GM12878 (cell line): ENCODE data around the gene PPEF1. TPM values are rescaled to one million over a fixed set of nuclear protein-coding genes. Genes with fewer than 3 reads are reported as not detected.

ENCODE experiments used
- ATAC-seq: fragments of 200-7000 bp; cut with Tn5 transposase; 3 replicates; pipeline ENCODE4 v1.9.1; 2020; ENCODE audit warnings: mild to moderate bottlenecking, moderate library complexity
- BruUV-seq: library from RNA; stranded (reverse); fragments of 400-500 nt; replicated peaks from 2 replicates; lab custom pipeline; 2021; lab: Mats Ljungman, UMichigan
- CTCF ChIA-PET: fragments of 300-600 bp; sonication (Branson Sonifier 250); formaldehyde crosslinking; extraction: SDS; loops from one replicate; lab custom pipeline; 2021; ENCODE audit warnings: inconsistent platforms; lab: Yijun Ruan, JAX
- POLR2A ChIA-PET: fragments of 350-600 bp; formaldehyde crosslinking; extraction: SDS; loops from one replicate; lab custom pipeline; 2021; ENCODE audit warnings: inconsistent platforms; lab: Charles Lee
- RAD21 ChIA-PET: fragments of 300-600 bp; sonication (Branson Sonifier 250); formaldehyde crosslinking; loops from one replicate; lab custom pipeline; 2023; ENCODE audit warnings: antibody characterized with exemption; ENCODE audit not compliant: unreplicated experiment; lab: Charles Lee
- SMC1A ChIA-PET: fragments of 300-600 bp; sonication (Branson Sonifier 250); formaldehyde crosslinking; loops from one replicate; lab custom pipeline; 2023; ENCODE audit not compliant: unreplicated experiment, uncharacterized antibody; lab: Charles Lee
- DNase-seq: peaks from one replicate; pipeline ENCODE4 v3.0.0-alpha.2; 2011; ENCODE audit warnings: low read depth, low spot score
- FAIRE-seq: peaks from 3 replicates; lab custom pipeline; 2011; peaks lifted over from hg19 to GRCh38; lab: Jason Lieb, UNC
- H2AFZ ChIP-seq: 2 replicates; pipeline ENCODE4 v1.6.0; 2011; ENCODE audit warnings: low read depth, low read length, control low read depth; ENCODE audit not compliant: control insufficient read depth
- H3K27ac ChIP-seq: 2 replicates; pipeline ENCODE4 v1.5.1; 2011; ENCODE audit warnings: control low read depth; ENCODE audit not compliant: control insufficient read depth, insufficient read depth
- H3K27me3 ChIP-seq, 2 experiments: replicated peaks in 1 of 2; 2 replicates each; pipeline versions ENCODE4 v1.6.0 to v1.6.1; 2011; ENCODE audit warnings: low read length in 1 of 2; ENCODE audit not compliant: control insufficient read depth in 2 of 2, insufficient read depth in 2 of 2
- H3K36me3 ChIP-seq, 2 experiments: 2 replicates each; pipeline ENCODE4 v1.5.1; 2011; ENCODE audit warnings: low read length in 1 of 2; ENCODE audit not compliant: control insufficient read depth in 2 of 2, insufficient read depth in 2 of 2
- H3K4me1 ChIP-seq: 2 replicates; pipeline ENCODE4 v1.6.1; 2011; ENCODE audit warnings: mild to moderate bottlenecking, low read length, moderate library complexity, mixed read lengths; ENCODE audit not compliant: control insufficient read depth, insufficient read depth
- H3K4me2 ChIP-seq: 2 replicates; pipeline ENCODE4 v1.6.0; 2011; ENCODE audit warnings: control low read depth; ENCODE audit not compliant: control insufficient read depth, insufficient read depth
- H3K4me3 ChIP-seq: fragments of 200-600 bp; sonication (generic); 2 replicates; pipeline ENCODE4 v1.5.1; 2016
- H3K79me2 ChIP-seq: 2 replicates; pipeline ENCODE4 v1.6.0; 2011; ENCODE audit warnings: low read length; ENCODE audit not compliant: control insufficient read depth, insufficient read depth
- H3K9ac ChIP-seq: 2 replicates; pipeline ENCODE4 v1.8.0; 2011; ENCODE audit warnings: low read length, control low read depth, mixed read lengths; ENCODE audit not compliant: control insufficient read depth, insufficient read depth
- H3K9me3 ChIP-seq: replicated peaks from 3 replicates; pipeline ENCODE4 v1.5.1; 2011; ENCODE audit warnings: mild to moderate bottlenecking, low read length; ENCODE audit not compliant: control insufficient read depth, insufficient read depth
- H4K20me1 ChIP-seq: 2 replicates; pipeline ENCODE4 v1.6.0; 2011; ENCODE audit not compliant: control insufficient read depth, insufficient read depth
- CEBPB ChIP-seq, 2 experiments: fragments of 150-350 bp in 1 of 2; IDR thresholded peaks; 2 replicates each; pipeline ENCODE4 v1.6.1; 2012 to 2014; ENCODE audit warnings: low read depth in 2 of 2, low read length in 2 of 2, borderline replicate concordance in 1 of 2, inconsistent platforms in 1 of 2
- CHD2 ChIP-seq: IDR thresholded peaks from 2 replicates; pipeline ENCODE4 v1.6.1; 2011; ENCODE audit warnings: low read depth, low read length, improper control_type of control experiment, borderline replicate concordance
- ESRRA ChIP-seq: IDR thresholded peaks from 2 replicates; pipeline ENCODE4 v1.6.1; 2012; ENCODE audit warnings: mild to moderate bottlenecking, low read length, improper control_type of control experiment
- IKZF1 ChIP-seq: fragments of 450-650 bp; conservative IDR thresholded peaks from 2 replicates; pipeline ENCODE4 v1.6.1; 2017; ENCODE audit warnings: antibody characterized with exemption, mild to moderate bottlenecking
- NR2F1 ChIP-seq: fragments of 450-650 bp; conservative IDR thresholded peaks from 2 replicates; pipeline ENCODE4 v1.6.1; 2017; ENCODE audit warnings: mild to moderate bottlenecking
- PKNOX1 ChIP-seq: fragments of 450-650 bp; IDR thresholded peaks from 2 replicates; pipeline ENCODE4 v1.6.1; 2016; ENCODE audit warnings: mild to moderate bottlenecking
- USF1 ChIP-seq: IDR thresholded peaks from 2 replicates; pipeline ENCODE4 v1.6.1; 2011; ENCODE audit warnings: borderline replicate concordance, low read depth, mild to moderate bottlenecking, moderate library complexity, mixed read lengths, low read length; ENCODE audit not compliant: insufficient read depth; ENCODE audit errors: extremely low read length
- WGBS: methylation state at CpG from one replicate; pipeline ENCODE4 v1.1.6; 2016; ENCODE audit warnings: low lambda C conversion rate; ENCODE audit not compliant: insufficient replicate concordance, insufficient coverage; ENCODE audit errors: missing lambda C conversion rate; 5-methylcytosine and 5-hydroxymethylcytosine counted together
- in situ Hi-C: fragments of 300-500 bp; cut with MboI; formaldehyde crosslinking; loops from 9 replicates; pipeline ENCODE4 v1.14.3; 2018; ENCODE audit warnings: mixed read lengths
- intact Hi-C: fragments of 100-400 bp; cut with micrococcal nuclease; formaldehyde crosslinking; loops from one replicate; pipeline ENCODE4 v1.14.2; 2022; ENCODE audit not compliant: unreplicated experiment
- polyA plus RNA-seq, 11 experiments: library from polyadenylated mRNA; depleted of rRNA in 4 of 11; unstranded in 6 of 11; stranded (reverse) in 5 of 11; fragments of >200 nt; fragmentation: Nextera tagmentation in 4 of 11; fragmentation: Illumina TruSeq in 1 of 11; extraction: Ambion mirVana in 4 of 11; extraction: Trizol in 1 of 11; gene quantifications; 1 replicate in 1 of 11; 2 replicates in 10 of 11; pipeline versions ENCODE4 v1.2.1 to v1.2.3, GENCODE V29; 2011 to 2016; ENCODE audit warnings: inconsistent platforms in 2 of 11, missing spikeins in 2 of 11, low read depth in 1 of 11
- total RNA-seq, 4 experiments: library from RNA; depleted of rRNA in 3 of 4; stranded (reverse); fragments of >200 nt in 3 of 4; fragmentation: Illumina TruSeq in 1 of 4; extraction: Trizol in 1 of 4; gene quantifications; 2 replicates each; pipeline versions ENCODE4 v1.2.1 to v1.2.3, GENCODE V29; 2013 to 2021

The PPEF1 gene
- total and polyA plus RNA-seq, 10 of the 15 experiments (the other 5 are each of a cell fraction or from before 2014, with no cell fraction given): 0.24 to 2.2 (median 0.50) TPM

GRCh38 chrX:18709833-18710232 is 2.4 kb downstream of the PPEF1 start:
- peak; percentile 75 for FAIRE-seq
- H3K4me2 ChIP-seq: no peak overlapping the region
- ChIA-PET SMC1A (no interaction called here), POLR2A (no interaction called here), RAD21 (no interaction called here), CTCF (no interaction called here)
- no peaks in the 10 kb centered on the region for H4K20me1 ChIP-seq
- no peak overlapping the region for H2AFZ ChIP-seq
- no peaks in the 10 kb centered on the region for H3K79me2 ChIP-seq
- in situ Hi-C loops (no loop called here), intact Hi-C loops (no loop called here)
- H3K27me3 ChIP-seq: no peaks in the 10 kb centered on the region
- no peaks in the 10 kb centered on the region for H3K9me3 ChIP-seq
- no peak overlapping the region for H3K27ac ChIP-seq
- DNase-seq: no peak
- no peak overlapping the region for H3K9ac ChIP-seq
- H3K36me3 ChIP-seq: no peaks in the 10 kb centered on the region
- no peak for TF ChIP-seq CEBPB (IDR thresholded peaks at IDR 0.05; ENCODE audit: borderline replicate concordance in 1 of 2, low read depth in 2 of 2, low read length in 2 of 2)
- no peak for TF ChIP-seq PKNOX1
- no peak for TF ChIP-seq USF1
- TF ChIP-seq IKZF1: no peak
- no peak for ATAC-seq
- BruUV-seq: no TSS peak
- H3K4me3 ChIP-seq: no peak overlapping the region
- H3K4me1 ChIP-seq: no peaks in the 10 kb centered on the region
- 41% methylated on average over 3 of the region's 3 CpGs for WGBS

- RAD21 ChIA-PET: no interaction called here
- CTCF ChIA-PET: no interaction called here
These were observed 7.5 kb downstream of the PPEF1 start for GRCh38 chrX:18714910-18715309.

More at GRCh38 chrX:18714910-18715309, 7.5 kb downstream of the PPEF1 start:
- Histone ChIP-seq H3K4me1 (no peaks in the 10 kb centered on the region), H3K79me2 (no peaks in the 10 kb centered on the region), H3K36me3 (no peaks in the 10 kb centered on the region), H3K9me3 (no peaks in the 10 kb centered on the region), H2AFZ (no peak overlapping the region), H3K27ac (no peak overlapping the region), H3K4me3 (no peak overlapping the region), H3K27me3 (no peaks in the 10 kb centered on the region), H4K20me1 (no peaks in the 10 kb centered on the region), H3K9ac (no peak overlapping the region), H3K4me2 (no peak overlapping the region)
- intact Hi-C loops: no loop called here
- no peak for FAIRE-seq
- ChIA-PET SMC1A (interaction anchor here (1.5 kb wide), 1 partner anchor 12 kb away, joined by 3 read pairs; no protein-coding TSS in a partner anchor), POLR2A (no interaction called here)
- DNase-seq: no peak
- TF ChIP-seq NR2F1: no peak
- no peak for TF ChIP-seq ESRRA
- no peak for TF ChIP-seq CHD2
- no peak for ATAC-seq
- no TSS peak for BruUV-seq
- in situ Hi-C loops: no loop called here
- WGBS: 70% methylated on average over 9 of the region's 9 CpGs
